ENCODE measurements around the gene PCNA.

PCNA gene

GRCh38 chr20:5128886-5129285, 9.1 kb upstream of the PCNA start:
- Mint-ChIP-seq H3K9me3 (no peaks in the 10 kb centered on the region), H3K4me3 (peak overlapping the region; percentile 97), H3K4me1 (ENCODE audit: low read depth) (peaks cover 31% of the 10 kb centered on the region), H3K36me3 (ENCODE audit: low read depth) (peaks cover 7% of the 10 kb centered on the region), H3K27ac (peak overlapping the region; percentile 38), H3K27me3 (ENCODE audit: low read depth) (no peaks in the 10 kb centered on the region)
- no peak for DNase-seq (ENCODE audit: low spot score)

DNA sequence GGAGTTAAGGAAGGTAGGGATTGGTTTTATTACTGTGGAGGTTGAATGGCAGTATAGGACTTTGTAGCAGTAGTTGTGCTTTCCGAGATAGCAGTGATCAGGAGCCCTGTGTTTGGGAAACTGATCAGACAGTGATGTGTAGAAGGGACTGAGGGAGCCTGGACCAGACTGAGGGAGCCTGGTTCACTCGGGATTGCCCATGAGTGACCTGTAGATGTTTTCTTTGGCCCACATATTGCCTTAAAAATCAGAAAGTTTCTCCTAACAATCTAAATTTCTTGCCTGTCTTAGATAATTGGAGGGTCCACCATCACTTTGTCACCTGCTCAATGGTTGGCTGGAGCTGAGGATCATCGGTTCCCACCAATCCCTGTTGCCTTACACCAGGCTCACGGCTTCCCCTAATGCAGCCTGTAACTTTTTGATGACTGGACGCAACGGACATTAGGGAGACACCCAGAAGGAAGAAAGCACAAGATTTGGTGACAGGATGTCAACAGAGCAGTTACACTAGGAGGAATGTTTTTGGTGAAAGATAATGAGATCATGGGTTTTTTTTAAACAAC, 8.2 kb upstream of the PCNA start:
- H3K4me1 Mint-ChIP-seq (ENCODE audit: low read depth), result peaks cover 35% of the 10 kb centered on the region

GRCh38 chr20:5127204-5127858, 7.6 kb upstream of the PCNA start:
- Mint-ChIP-seq H3K36me3 (ENCODE audit: low read depth) (peaks cover 7% of the 10 kb centered on the region), H3K27me3 (ENCODE audit: low read depth) (no peaks in the 10 kb centered on the region), H3K4me3 (peak overlapping the region; percentile 97), H3K4me1 (ENCODE audit: low read depth) (peaks cover 36% of the 10 kb centered on the region), H3K9me3 (no peaks in the 10 kb centered on the region), H3K27ac (peak overlapping the region; percentile 98)
- DNase-seq (ENCODE audit: low spot score), result peak; percentile 60

More for the DNA sequence above, 8.2 kb upstream of the PCNA start:
- H3K27me3 Mint-ChIP-seq (ENCODE audit: low read depth), result no peaks in the 10 kb centered on the region
- no peaks in the 10 kb centered on the region for H3K9me3 Mint-ChIP-seq
- peaks cover 7% of the 10 kb centered on the region for H3K36me3 Mint-ChIP-seq (ENCODE audit: low read depth)
- peak overlapping the region; percentile 97 for H3K4me3 Mint-ChIP-seq
- H3K27ac Mint-ChIP-seq, result peak overlapping the region; percentile 98
- DNase-seq (ENCODE audit: low spot score), result no peak

DNA sequence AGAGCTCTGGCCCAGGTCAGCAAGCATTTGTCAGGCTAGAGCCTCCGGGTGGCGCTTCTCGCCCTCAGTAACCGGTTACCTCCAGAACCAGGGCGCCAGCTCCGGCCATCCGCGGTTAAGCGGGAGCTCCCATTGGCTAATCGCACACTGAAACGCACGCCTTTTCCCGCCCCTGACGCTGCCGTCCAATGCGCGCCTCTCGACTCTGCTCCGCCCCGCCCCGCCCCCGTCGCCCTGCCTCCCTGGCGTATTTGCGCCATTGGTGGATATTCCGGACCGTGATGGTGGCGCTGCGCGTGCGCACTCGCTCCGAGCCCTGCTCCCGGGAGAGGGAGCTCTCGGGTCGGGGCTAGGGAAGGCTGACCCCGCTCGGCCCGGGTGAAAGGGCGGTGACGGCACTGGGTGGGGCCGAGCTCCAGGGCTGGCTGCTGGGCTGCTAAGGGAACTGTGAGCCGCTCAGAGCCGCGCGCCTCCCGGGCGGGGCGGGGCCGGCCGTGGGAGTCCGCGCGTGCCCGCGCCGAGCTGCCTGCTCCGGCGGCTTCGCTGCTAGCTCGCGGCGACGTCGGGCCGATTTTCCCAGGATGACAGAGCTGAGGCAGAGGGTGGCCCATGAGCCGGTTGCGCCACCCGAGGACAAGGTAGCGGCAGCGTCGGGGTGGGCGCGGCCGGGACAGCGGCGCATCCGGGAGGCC, 6.9 kb upstream of the PCNA start, which contains the start of gene CDS2:
Gene CDS2 (plus strand): TSS at position 497 of the 692 bp plus-strand sequence. CDS start 85 bp downstream, at position 582.
- peak within 1 kb of the TSS; percentile 98 for H3K27ac Mint-ChIP-seq
- no peaks in the 10 kb centered on the region for H3K27me3 Mint-ChIP-seq (ENCODE audit: low read depth)
- H3K4me1 Mint-ChIP-seq (ENCODE audit: low read depth), result peaks cover 36% of the 10 kb centered on the region
- peak within 1 kb of the TSS; percentile 97 for H3K4me3 Mint-ChIP-seq
- peaks cover 7% of the 10 kb centered on the region for H3K36me3 Mint-ChIP-seq (ENCODE audit: low read depth)
- DNase-seq (ENCODE audit: low spot score), result peak; percentile 99
- no peaks in the 10 kb centered on the region for H3K9me3 Mint-ChIP-seq

GRCh38 chr20:5122873-5123260, 3.1 kb upstream of the PCNA start:
- peaks cover 40% of the 10 kb centered on the region for H3K4me1 Mint-ChIP-seq (ENCODE audit: low read depth)
- H3K36me3 Mint-ChIP-seq (ENCODE audit: low read depth), result peaks cover 21% of the 10 kb centered on the region
- H3K9me3 Mint-ChIP-seq, result no peaks in the 10 kb centered on the region
- H3K27me3 Mint-ChIP-seq (ENCODE audit: low read depth), result no peaks in the 10 kb centered on the region
- H3K4me3 Mint-ChIP-seq, result no peak overlapping the region
- DNase-seq (ENCODE audit: low spot score), result no peak
- peak overlapping the region; percentile 3 for H3K27ac Mint-ChIP-seq

- Mint-ChIP-seq H3K4me3 (peak overlapping the region; percentile 96), H3K9me3 (no peaks in the 10 kb centered on the region), H3K27ac (peak overlapping the region; percentile 99), H3K27me3 (ENCODE audit: low read depth) (no peaks in the 10 kb centered on the region), H3K4me1 (ENCODE audit: low read depth) (peaks cover 41% of the 10 kb centered on the region), H3K36me3 (ENCODE audit: low read depth) (peaks cover 42% of the 10 kb centered on the region)
- DNase-seq (ENCODE audit: low spot score), result no peak
These were observed 373 bp upstream of the PCNA start for GRCh38 chr20:5120185-5120476.

DNA sequence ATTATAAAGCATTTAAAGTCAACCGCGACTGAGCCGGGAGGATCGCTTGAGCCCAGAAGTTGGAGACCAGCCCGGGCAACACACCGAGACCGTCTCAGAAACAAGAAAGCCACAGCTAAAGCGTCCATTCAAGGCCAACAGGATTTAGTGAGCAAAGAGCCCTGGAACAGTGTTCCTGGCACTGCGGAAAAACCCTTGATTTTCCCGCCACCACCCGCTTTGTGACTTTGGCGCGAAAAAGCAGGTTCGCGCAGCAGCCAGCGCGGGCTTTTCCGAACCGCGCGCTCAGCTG, 669 bp downstream of the PCNA start:
- Mint-ChIP-seq H3K4me3 (peak overlapping the region; percentile 96), H3K9me3 (no peaks in the 10 kb centered on the region), H3K27me3 (ENCODE audit: low read depth) (no peaks in the 10 kb centered on the region), H3K36me3 (ENCODE audit: low read depth) (peaks cover 52% of the 10 kb centered on the region), H3K4me1 (ENCODE audit: low read depth) (peaks cover 49% of the 10 kb centered on the region), H3K27ac (peak overlapping the region; percentile 99)
- no peak for DNase-seq (ENCODE audit: low spot score)

DNA sequence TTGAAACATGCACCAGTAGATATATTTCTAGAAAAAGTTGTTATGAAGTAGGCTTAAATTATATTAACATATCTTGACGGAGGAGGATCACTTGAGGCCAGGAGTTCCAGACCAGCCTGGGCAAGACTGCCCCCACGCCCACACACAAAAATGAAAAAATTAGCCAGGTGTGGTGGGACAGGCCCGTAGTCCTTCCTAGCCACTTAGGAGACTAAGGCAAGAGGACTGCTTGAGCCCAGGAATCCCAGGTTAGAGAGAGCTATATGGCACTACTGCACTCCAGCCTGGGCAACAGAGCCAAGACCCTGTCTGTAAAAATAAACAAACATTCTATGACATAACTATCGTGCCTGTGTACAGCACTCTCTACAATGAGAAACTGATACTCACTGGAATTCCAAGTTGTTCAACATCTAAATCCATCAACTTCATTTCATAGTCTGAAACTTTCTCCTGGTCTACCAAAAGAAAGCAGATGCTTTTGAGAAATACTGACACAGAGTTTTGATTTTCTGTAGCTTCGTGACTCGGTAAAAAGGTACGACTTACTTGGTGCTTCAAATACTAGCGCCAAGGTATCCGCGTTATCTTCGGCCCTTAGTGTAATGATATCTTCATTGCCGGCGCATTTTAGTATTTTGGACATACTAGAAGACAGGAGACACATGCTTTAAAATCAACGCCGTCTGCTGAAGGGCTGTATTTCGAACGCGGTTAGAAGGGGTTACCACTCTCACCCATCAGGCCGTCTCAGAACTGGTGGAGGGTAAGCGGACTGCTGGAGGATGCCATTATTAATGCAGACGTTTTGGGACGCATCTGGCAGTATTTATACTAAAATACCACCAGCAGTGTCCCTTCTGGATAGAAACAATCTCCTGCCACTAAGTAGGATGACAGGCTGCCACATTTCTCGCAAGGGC, 1.3 kb downstream of the PCNA start:
- no peaks in the 10 kb centered on the region for H3K9me3 Mint-ChIP-seq
- peak overlapping the region; percentile 99 for H3K27ac Mint-ChIP-seq
- DNase-seq (ENCODE audit: low spot score), result peak; percentile 13
- H3K4me1 Mint-ChIP-seq (ENCODE audit: low read depth), result peaks cover 52% of the 10 kb centered on the region
- no peaks in the 10 kb centered on the region for H3K27me3 Mint-ChIP-seq (ENCODE audit: low read depth)
- H3K4me3 Mint-ChIP-seq, result peak overlapping the region; percentile 96
- H3K36me3 Mint-ChIP-seq (ENCODE audit: low read depth), result peaks cover 56% of the 10 kb centered on the region

DNA sequence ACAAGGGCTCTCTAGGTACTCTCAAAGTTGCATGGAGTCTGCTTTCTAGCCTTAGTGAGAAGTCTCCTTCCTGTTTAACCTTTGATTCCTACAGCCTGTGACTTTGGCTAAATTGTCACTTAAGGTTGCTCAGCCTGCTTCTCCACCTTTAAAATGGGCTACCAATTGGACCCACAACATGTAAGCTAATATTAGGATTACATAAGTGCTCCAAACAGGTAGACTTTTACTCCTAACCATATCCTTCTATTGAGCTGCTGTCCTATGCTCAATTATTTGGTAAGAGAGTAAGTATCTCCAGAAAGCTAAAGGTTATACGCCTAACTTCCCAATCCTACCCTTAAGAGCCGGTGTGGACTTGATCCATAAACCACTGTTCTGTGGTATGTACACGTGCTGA, 2.9 kb downstream of the PCNA start:
- Mint-ChIP-seq H3K36me3 (ENCODE audit: low read depth) (peaks cover 59% of the 10 kb centered on the region), H3K27me3 (ENCODE audit: low read depth) (no peaks in the 10 kb centered on the region), H3K4me3 (peak overlapping the region; percentile 96), H3K4me1 (ENCODE audit: low read depth) (peaks cover 52% of the 10 kb centered on the region), H3K9me3 (no peaks in the 10 kb centered on the region), H3K27ac (peak overlapping the region; percentile 99)
- no peak for DNase-seq (ENCODE audit: low spot score)

DNA sequence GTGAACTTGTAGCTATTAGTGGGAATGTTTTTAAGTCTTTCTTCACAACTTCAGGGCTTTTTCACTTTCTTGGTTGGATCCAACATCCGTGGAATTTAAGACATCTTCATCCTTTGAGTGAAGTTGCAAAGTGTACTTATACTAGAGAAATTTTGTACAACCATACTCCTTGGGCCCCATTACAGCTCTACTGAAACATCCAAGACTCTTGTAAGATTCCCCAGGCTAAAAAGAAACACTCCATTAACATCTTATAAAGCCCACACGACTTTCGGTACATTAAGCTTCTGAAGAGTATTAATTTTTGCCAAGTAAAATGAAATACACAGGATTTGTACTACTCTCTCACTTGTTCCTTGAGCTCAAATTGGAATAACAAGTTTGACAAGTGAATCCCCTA, 5.4 kb downstream of the PCNA start:
- Mint-ChIP-seq H3K9me3 (no peaks in the 10 kb centered on the region), H3K27ac (peak overlapping the region; percentile 94), H3K4me1 (ENCODE audit: low read depth) (peaks cover 37% of the 10 kb centered on the region), H3K4me3 (peak overlapping the region; percentile 90), H3K36me3 (ENCODE audit: low read depth) (peaks cover 62% of the 10 kb centered on the region), H3K27me3 (ENCODE audit: low read depth) (no peaks in the 10 kb centered on the region)
- no peak for DNase-seq (ENCODE audit: low spot score)

DNA sequence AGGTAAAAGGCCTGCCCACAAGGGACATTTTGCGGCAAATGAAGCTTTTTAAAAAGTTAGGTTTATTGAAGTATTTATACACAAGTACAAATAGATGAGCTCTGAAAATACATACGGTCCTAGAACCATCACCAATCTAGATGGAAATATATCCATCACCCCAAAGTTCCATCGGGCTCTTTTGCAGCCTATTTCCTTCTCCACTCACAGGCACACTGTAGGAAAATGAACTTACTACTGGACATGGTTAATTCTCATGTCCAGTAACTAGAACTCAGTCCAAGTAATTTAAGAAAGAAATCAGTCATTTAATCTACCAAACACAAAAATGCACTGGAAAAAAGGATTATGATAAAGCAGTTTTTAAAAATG, 6.2 kb downstream of the PCNA start:
- Mint-ChIP-seq H3K27ac (peak overlapping the region; percentile 94), H3K9me3 (no peaks in the 10 kb centered on the region), H3K4me1 (ENCODE audit: low read depth) (peaks cover 37% of the 10 kb centered on the region), H3K27me3 (ENCODE audit: low read depth) (no peaks in the 10 kb centered on the region), H3K4me3 (peak overlapping the region; percentile 90), H3K36me3 (ENCODE audit: low read depth) (peaks cover 62% of the 10 kb centered on the region)
- DNase-seq (ENCODE audit: low spot score), result no peak

- DNase-seq (ENCODE audit: low spot score), result no peak
- Mint-ChIP-seq H3K27ac (no peak overlapping the region), H3K27me3 (ENCODE audit: low read depth) (no peaks in the 10 kb centered on the region), H3K36me3 (ENCODE audit: low read depth) (peaks cover 30% of the 10 kb centered on the region), H3K4me1 (ENCODE audit: low read depth) (peaks cover 9% of the 10 kb centered on the region), H3K9me3 (no peaks in the 10 kb centered on the region), H3K4me3 (no peak overlapping the region)
These were observed 10.5 kb downstream of the PCNA start for GRCh38 chr20:5109276-5109675.

DNA sequence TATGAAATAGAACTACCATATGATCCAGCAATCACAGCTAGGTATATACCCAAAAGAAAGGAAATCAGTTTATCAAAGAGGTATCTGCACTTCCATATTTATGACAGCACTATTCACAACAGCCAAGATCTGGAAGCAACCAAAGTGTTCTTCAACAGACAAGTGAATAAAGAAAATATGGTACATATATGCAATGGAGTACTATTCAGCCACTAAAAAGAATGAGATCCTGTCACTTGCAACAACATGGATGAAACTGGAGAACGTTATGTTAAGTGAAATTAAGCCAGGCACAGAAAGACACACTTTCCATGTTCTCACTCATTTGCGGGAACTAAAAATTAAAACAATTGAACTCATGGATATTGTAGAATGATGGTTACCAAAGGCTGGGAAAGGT, 15.3 kb downstream of the PCNA start:
- peaks cover 47% of the 10 kb centered on the region for H3K36me3 Mint-ChIP-seq (ENCODE audit: low read depth)
- H3K9me3 Mint-ChIP-seq, result no peaks in the 10 kb centered on the region
- no peak for DNase-seq (ENCODE audit: low spot score)
- H3K4me3 Mint-ChIP-seq, result no peak overlapping the region
- no peak overlapping the region for H3K27ac Mint-ChIP-seq
- no peaks in the 10 kb centered on the region for H3K27me3 Mint-ChIP-seq (ENCODE audit: low read depth)
- peaks cover 5% of the 10 kb centered on the region for H3K4me1 Mint-ChIP-seq (ENCODE audit: low read depth)

Measured in T-helper 2 cell treated with Interferon-gamma antibody and Interleukin-4, amounts not matched to agents 5 μg/mL and 100 μg/mL, for 36 hours (primary cell).